SK-N-SH (cell line): ENCODE data around the gene OPHN1. TPM values are rescaled to one million over a fixed set of nuclear protein-coding genes. Genes with fewer than 3 reads are reported as not detected.

Experiments used
- CTCF ChIA-PET: fragments of 300-600, 350-600 bp; formaldehyde crosslinking; extraction: SDS; loops from one replicate; lab custom pipeline; 2021; lab: Yijun Ruan, JAX
- POLR2A ChIA-PET: fragments of 350-600 bp; sonication (Branson Sonifier 250); formaldehyde crosslinking; extraction: SDS; loops from one replicate; lab custom pipeline; 2020; ENCODE audit warnings: antibody characterized with exemption, inconsistent platforms; lab: Yijun Ruan, JAX
- DNase-seq: peaks from one replicate; pipeline ENCODE4 v3.0.0; 2012
- H2AFZ ChIP-seq: fragments of 200-600 bp; sonication (generic); 2 replicates; pipeline ENCODE4 v1.8.1; 2016; ENCODE audit warnings: antibody characterized with exemption, mild to moderate bottlenecking, low read depth
- H3F3A ChIP-seq: fragments of 200-600 bp; sonication (generic); replicated peaks from 2 replicates; pipeline ENCODE3; 2016; ENCODE audit warnings: antibody characterized with exemption, mild to moderate bottlenecking; ENCODE audit not compliant: insufficient read depth
- H3K27ac ChIP-seq, 2 experiments: fragments of 200-500 bp in 1 of 2; fragments of 200-600 bp in 1 of 2; sonication (Bioruptor generic) in 1 of 2; sonication (generic), shearing (Covaris generic) in 1 of 2; 2 replicates each; pipeline versions ENCODE4 v1.5.1 to v1.6.1; 2014 to 2016; ENCODE audit warnings: low read depth in 2 of 2, inconsistent platforms in 1 of 2, low read length in 1 of 2, mild to moderate bottlenecking in 1 of 2, mixed read lengths in 1 of 2
- H3K27me3 ChIP-seq: fragments of 200-600 bp; sonication (generic), shearing (Covaris generic); 2 replicates; pipeline ENCODE4 v1.6.1; 2016; ENCODE audit warnings: mixed run types; ENCODE audit not compliant: insufficient read depth
- H3K36me3 ChIP-seq, 2 experiments: fragments of 200-500 bp in 1 of 2; fragments of 200-600 bp in 1 of 2; sonication (Bioruptor generic) in 1 of 2; sonication (generic) in 1 of 2; replicated peaks in 1 of 2; 2 replicates each; pipeline versions ENCODE3 to v1.5.1; 2014 to 2016; ENCODE audit warnings: low read length in 1 of 2, mild to moderate bottlenecking in 1 of 2; ENCODE audit not compliant: insufficient read depth in 2 of 2, control insufficient read depth in 1 of 2
- H3K4me1 ChIP-seq, 2 experiments: fragments of 200-500 bp in 1 of 2; fragments of 200-600 bp in 1 of 2; sonication (Bioruptor generic) in 1 of 2; sonication (generic), shearing (Covaris generic) in 1 of 2; 2 replicates each; pipeline versions ENCODE4 v1.5.1 to v1.6.1; 2014 to 2016; ENCODE audit warnings: low read depth in 1 of 2, low read length in 1 of 2, mixed run types in 1 of 2; ENCODE audit not compliant: insufficient read depth in 2 of 2, control insufficient read depth in 1 of 2
- H3K4me2 ChIP-seq: fragments of 200-600 bp; sonication (generic), shearing (Covaris generic); 2 replicates; pipeline ENCODE4 v1.6.1; 2017; ENCODE audit warnings: mixed run types
- H3K4me3 ChIP-seq, 2 experiments: fragments of 200-500 bp in 1 of 2; fragments of 200-600 bp in 1 of 2; sonication (Bioruptor generic) in 1 of 2; sonication (generic), shearing (Covaris generic) in 1 of 2; 2 replicates each; pipeline versions ENCODE4 v1.5.1 to v1.8.1; 2014 to 2016; ENCODE audit warnings: low read depth in 2 of 2, inconsistent platforms in 1 of 2, low read length in 1 of 2, mild to moderate bottlenecking in 1 of 2, mixed read lengths in 1 of 2, moderate library complexity in 1 of 2
- H3K79me2 ChIP-seq: fragments of 200-600 bp; sonication (generic); 2 replicates; pipeline ENCODE4 v1.8.1; 2017; ENCODE audit warnings: mild to moderate bottlenecking; ENCODE audit not compliant: insufficient read depth
- H3K9ac ChIP-seq: fragments of 200-600 bp; sonication (generic); 2 replicates; pipeline ENCODE4 v1.6.1; 2017; ENCODE audit warnings: mixed run types
- H3K9me2 ChIP-seq: fragments of 200-600 bp; sonication (generic); 2 replicates; pipeline ENCODE4 v1.6.1; 2017; ENCODE audit warnings: mixed run types
- H3K9me3 ChIP-seq: fragments of 200-600 bp; sonication (generic); 2 replicates; pipeline ENCODE4 v1.6.1; 2017; ENCODE audit warnings: mixed run types, mild to moderate bottlenecking, moderate library complexity
- H4K20me1 ChIP-seq: fragments of 200-600 bp; sonication (generic); 2 replicates; pipeline ENCODE4 v1.6.1; 2017; ENCODE audit warnings: mild to moderate bottlenecking, mixed run types; ENCODE audit not compliant: insufficient read depth
- GABPA ChIP-seq: IDR thresholded peaks from 2 replicates; pipeline ENCODE4 v1.4.0; 2012; ENCODE audit warnings: low read depth, mild to moderate bottlenecking
- GATA2 ChIP-seq: sonication (generic); formaldehyde crosslinking; IDR thresholded peaks from 2 replicates; pipeline ENCODE4 v1.5.0; 2020; ENCODE audit warnings: mild to moderate bottlenecking, missing genetic modification reagents
- IRF3 ChIP-seq: fragments of 150-350 bp; IDR thresholded peaks from 2 replicates; pipeline ENCODE4 v1.6.1; 2016; ENCODE audit warnings: mild to moderate bottlenecking, low read depth, low read length
- JUND ChIP-seq: IDR thresholded peaks from 2 replicates; pipeline ENCODE4 v1.4.0; 2012
- MAX ChIP-seq: IDR thresholded peaks from 2 replicates; pipeline ENCODE4 v1.4.0; 2012; ENCODE audit warnings: low read depth
- MEF2A ChIP-seq: IDR thresholded peaks from 2 replicates; pipeline ENCODE4 v1.4.0; 2012; ENCODE audit warnings: low read depth, borderline replicate concordance
- RAD21 ChIP-seq: IDR thresholded peaks from 2 replicates; pipeline ENCODE4 v1.6.1; 2012; ENCODE audit warnings: mild to moderate bottlenecking, low read length
- REST ChIP-seq: IDR thresholded peaks from 2 replicates; pipeline ENCODE4 v1.6.1; 2012; ENCODE audit warnings: mild to moderate bottlenecking, low read depth, low read length, moderate library complexity
- SMC3 ChIP-seq: IDR thresholded peaks from 2 replicates; pipeline ENCODE4 v1.6.1; 2012; ENCODE audit warnings: low read depth, low read length, improper control_type of control experiment
- TCF12 ChIP-seq: IDR thresholded peaks from 2 replicates; pipeline ENCODE4 v1.4.0; 2012
- USF2 ChIP-seq: fragments of 150-350 bp; IDR thresholded peaks from 2 replicates; pipeline ENCODE4 v1.6.1; 2017; ENCODE audit warnings: antibody characterized with exemption, low read length, low read depth, borderline replicate concordance
- WGBS: methylation state at CpG from one replicate; pipeline ENCODE4 v1.1.6; 2017; ENCODE audit warnings: low lambda C conversion rate; 5-methylcytosine and 5-hydroxymethylcytosine counted together
- polyA plus RNA-seq, 3 experiments: library from polyadenylated mRNA; depleted of rRNA; stranded (reverse); fragments of >200 nt; gene quantifications; 2 replicates each; pipeline ENCODE4 v1.2.3, GENCODE V29; 2012
- TF ChIP-seq, protein P1 (sequence below): IDR thresholded peaks from 2 replicates; pipeline ENCODE4 v1.4.0; 2012; ENCODE audit warnings: low read depth, borderline replicate concordance

Gene OPHN1
- polyA plus RNA-seq, 1 of the 3 experiments (the other 2 are of a cell fraction): 1.7 TPM

GRCh38 chrX:68413254-68413653 is 20.0 kb downstream of the OPHN1 start:
- no peaks in the 10 kb centered on the region for H3K36me3 ChIP-seq
- no peak overlapping the region for H3K27ac ChIP-seq
- H3K4me2 ChIP-seq: no peak overlapping the region
- H3F3A ChIP-seq: no peaks in the 10 kb centered on the region
- 0 out of 2 replicates have a peak, but pooled peaks cover 3% of the 10 kb centered on the region for H4K20me1 ChIP-seq
- POLR2A ChIA-PET: no interaction called here
- H3K79me2 ChIP-seq: no peaks in the 10 kb centered on the region
- WGBS: 59% methylated on average over 3 of the region's 3 CpGs
- H3K9me3 ChIP-seq: no peaks in the 10 kb centered on the region
- TF ChIP-seq REST (no peak), SMC3 (no peak), JUND (no peak), RAD21 (no peak), USF2 (no peak), MEF2A (no peak), IRF3 (no peak), MAX (no peak), GABPA (no peak), TCF12 (no peak), GATA2 (CRISPR knock-in tag) (no peak)
- TF ChIP-seq, protein P1, sequence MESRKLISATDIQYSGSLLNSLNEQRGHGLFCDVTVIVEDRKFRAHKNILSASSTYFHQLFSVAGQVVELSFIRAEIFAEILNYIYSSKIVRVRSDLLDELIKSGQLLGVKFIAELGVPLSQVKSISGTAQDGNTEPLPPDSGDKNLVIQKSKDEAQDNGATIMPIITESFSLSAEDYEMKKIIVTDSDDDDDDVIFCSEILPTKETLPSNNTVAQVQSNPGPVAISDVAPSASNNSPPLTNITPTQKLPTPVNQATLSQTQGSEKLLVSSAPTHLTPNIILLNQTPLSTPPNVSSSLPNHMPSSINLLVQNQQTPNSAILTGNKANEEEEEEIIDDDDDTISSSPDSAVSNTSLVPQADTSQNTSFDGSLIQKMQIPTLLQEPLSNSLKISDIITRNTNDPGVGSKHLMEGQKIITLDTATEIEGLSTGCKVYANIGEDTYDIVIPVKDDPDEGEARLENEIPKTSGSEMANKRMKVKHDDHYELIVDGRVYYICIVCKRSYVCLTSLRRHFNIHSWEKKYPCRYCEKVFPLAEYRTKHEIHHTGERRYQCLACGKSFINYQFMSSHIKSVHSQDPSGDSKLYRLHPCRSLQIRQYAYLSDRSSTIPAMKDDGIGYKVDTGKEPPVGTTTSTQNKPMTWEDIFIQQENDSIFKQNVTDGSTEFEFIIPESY: no peak
- no peak for DNase-seq
- H3K9me2 ChIP-seq: no peaks in the 10 kb centered on the region
- CTCF ChIA-PET: no interaction called here
- H2AFZ ChIP-seq: no peak overlapping the region
- peaks cover 3% of the 10 kb centered on the region; the same call in 1 of the 2 replicates for H3K27me3 ChIP-seq
- no peak overlapping the region for H3K4me3 ChIP-seq
- H3K4me1 ChIP-seq: peaks cover 0 to 2% of the 10 kb centered on the region in 2 experiments; a peak in 1 of 4 replicates
- no peak overlapping the region for H3K9ac ChIP-seq
